Type B pancreatic cell (in vitro differentiated cells): ENCODE data around the gene ALLC. TPM values are rescaled to one million over a fixed set of nuclear protein-coding genes. Genes with fewer than 3 reads are reported as not detected.
A peak's percentile ranks its signal among the peaks of the same experiment; 100 is the strongest.

Experiments used
- DNase-seq: peaks from one replicate; pipeline ENCODE4 v3.0.0; 2021; ENCODE audit warnings: mixed read lengths; ENCODE audit not compliant: unreplicated experiment; ENCODE audit errors: extremely low spot score
- H3K27ac Mint-ChIP-seq: 2 replicates; pipeline ENCODE4 v1.8.0; 2021; ENCODE audit warnings: mild to moderate bottlenecking, mixed read lengths
- H3K27me3 Mint-ChIP-seq: 2 replicates; pipeline ENCODE4 v1.8.0; 2021; ENCODE audit warnings: mixed read lengths
- H3K36me3 Mint-ChIP-seq: 2 replicates; pipeline ENCODE4 v1.8.0; 2021; ENCODE audit warnings: mixed read lengths
- H3K4me1 Mint-ChIP-seq: one replicate; pipeline ENCODE4 v1.8.0; 2021; ENCODE audit warnings: mixed read lengths; ENCODE audit not compliant: unreplicated experiment
- H3K4me3 Mint-ChIP-seq: 2 replicates; pipeline ENCODE4 v1.8.0; 2021; ENCODE audit warnings: mild to moderate bottlenecking, mixed read lengths
- H3K9me3 Mint-ChIP-seq: 2 replicates; pipeline ENCODE4 v1.8.0; 2021; ENCODE audit warnings: mixed read lengths
- CTCF ChIP-seq: fragments of 200-600 bp; sonication (generic); conservative IDR thresholded peaks from 2 replicates; pipeline ENCODE4 v1.5.0; 2021; ENCODE audit warnings: antibody characterized with exemption, mild to moderate bottlenecking
- total RNA-seq: library from RNA; stranded (reverse); gene quantifications from 2 replicates; pipeline ENCODE4 v1.2.1, GENCODE V29; 2021; ENCODE audit warnings: low replicate concordance

Gene ALLC
- total RNA-seq, 1 donor from 2014 or later: not detected

GRCh38 chr2:3625186-3625585, 32.8 kb upstream of the ALLC start:
- Mint-ChIP-seq H3K4me1 (no peaks in the 10 kb centered on the region), H3K36me3 (no peaks in the 10 kb centered on the region), H3K9me3 (no peaks in the 10 kb centered on the region), H3K27ac (no peak overlapping the region), H3K27me3 (peaks cover 4% of the 10 kb centered on the region), H3K4me3 (no peak overlapping the region)
- TF ChIP-seq CTCF: no peak
- DNase-seq: peak; percentile 53

GRCh38 chr2:3626118-3626811, 31.7 kb upstream of the ALLC start:
- H3K27ac Mint-ChIP-seq: no peak overlapping the region
- H3K9me3 Mint-ChIP-seq: no peaks in the 10 kb centered on the region
- H3K27me3 Mint-ChIP-seq: peaks cover 4% of the 10 kb centered on the region
- no peak overlapping the region for H3K4me3 Mint-ChIP-seq
- no peaks in the 10 kb centered on the region for H3K4me1 Mint-ChIP-seq
- TF ChIP-seq CTCF: no peak
- DNase-seq: no peak
- H3K36me3 Mint-ChIP-seq: no peaks in the 10 kb centered on the region

GRCh38 chr2:3626812-3627499, 31.0 kb upstream of the ALLC start:
- peak; percentile 63 for DNase-seq
- Mint-ChIP-seq H3K4me3 (no peak overlapping the region), H3K27me3 (peaks cover 4% of the 10 kb centered on the region), H3K36me3 (no peaks in the 10 kb centered on the region), H3K9me3 (no peaks in the 10 kb centered on the region), H3K4me1 (no peaks in the 10 kb centered on the region), H3K27ac (no peak overlapping the region)
- no peak for TF ChIP-seq CTCF

- DNase-seq: peak; percentile 47
- TF ChIP-seq CTCF: no peak
- Mint-ChIP-seq H3K4me1 (no peaks in the 10 kb centered on the region), H3K36me3 (no peaks in the 10 kb centered on the region), H3K4me3 (no peak overlapping the region), H3K9me3 (no peaks in the 10 kb centered on the region), H3K27me3 (peaks cover 4% of the 10 kb centered on the region), H3K27ac (no peak overlapping the region)
Measured at GRCh38 chr2:3627500-3628100, 30.4 kb upstream of the ALLC start.

- DNase-seq: peak; percentile 63
- Mint-ChIP-seq H3K36me3 (no peaks in the 10 kb centered on the region), H3K27me3 (peaks cover 4% of the 10 kb centered on the region), H3K4me3 (no peak overlapping the region), H3K9me3 (no peaks in the 10 kb centered on the region), H3K4me1 (no peaks in the 10 kb centered on the region), H3K27ac (no peak overlapping the region)
- TF ChIP-seq CTCF: no peak
Measured at GRCh38 chr2:3628241-3628679, 29.7 kb upstream of the ALLC start.
